PC-3 (cell line): ENCODE measurements around the gene GUCY2D. TPM values are rescaled to one million over a fixed set of nuclear protein-coding genes. Genes with fewer than 3 reads are reported as not detected.

ENCODE experiments used
- ATAC-seq: fragments of 200-7000 bp; cut with Tn5 transposase; 2 replicates; pipeline ENCODE4 v1.9.1; 2020; ENCODE audit warnings: mild to moderate bottlenecking, moderate library complexity
- BruUV-seq: library from RNA; stranded (reverse); fragments of 400-500 nt; replicated peaks from 2 replicates; lab custom pipeline; 2021; lab: Mats Ljungman, UMichigan
- CTCF ChIA-PET: fragments of 300-600 bp; sonication (Branson Sonifier 250); formaldehyde crosslinking; loops from one replicate; lab custom pipeline; 2022; ENCODE audit warnings: antibody characterized with exemption; lab: Charles Lee
- POLR2A ChIA-PET: fragments of 300-600 bp; sonication (Branson Sonifier 250); formaldehyde crosslinking; loops from one replicate; lab custom pipeline; 2022; ENCODE audit warnings: antibody characterized with exemption; ENCODE audit not compliant: unreplicated experiment; lab: Charles Lee
- DNase-seq: peaks from one replicate; pipeline ENCODE4 v3.0.0-alpha.2; 2015
- H2AFZ ChIP-seq: fragments of 300-600 bp; sonication (generic); 2 replicates; pipeline ENCODE4 v1.6.0; 2016; ENCODE audit warnings: antibody characterized with exemption, low read length
- H3F3A ChIP-seq: fragments of 300-600 bp; sonication (generic); one replicate; pipeline ENCODE4 v1.6.0; 2017; ENCODE audit warnings: antibody characterized with exemption, low read length, control low read depth, mild to moderate bottlenecking; ENCODE audit not compliant: unreplicated experiment
- H3K27ac ChIP-seq: fragments of 300-600 bp; sonication (generic); 2 replicates; pipeline ENCODE4 v1.5.1; 2016; ENCODE audit warnings: mild to moderate bottlenecking, low read length
- H3K27me3 ChIP-seq: fragments of 300-600 bp; sonication (generic); 2 replicates; pipeline ENCODE4 v1.6.1; 2016; ENCODE audit warnings: low read length, mixed read lengths
- H3K36me3 ChIP-seq: fragments of 300-600 bp; sonication (generic); 2 replicates; pipeline ENCODE4 v1.6.1; 2016; ENCODE audit warnings: low read depth, mixed run types, low read length, mixed read lengths
- H3K4me1 ChIP-seq: fragments of 300-600 bp; sonication (generic); 2 replicates; pipeline ENCODE4 v1.5.1; 2016; ENCODE audit warnings: low read length; ENCODE audit not compliant: insufficient read depth
- H3K4me2 ChIP-seq: fragments of 300-600 bp; sonication (generic); 2 replicates; pipeline ENCODE4 v1.6.0; 2016; ENCODE audit warnings: low read length
- H3K4me3 ChIP-seq: fragments of 300-600 bp; sonication (generic); 2 replicates; pipeline ENCODE4 v1.5.1; 2016; ENCODE audit warnings: mild to moderate bottlenecking, low read length, mixed read lengths
- H3K79me2 ChIP-seq: fragments of 300-600 bp; sonication (generic); 2 replicates; pipeline ENCODE4 v1.6.1; 2017; ENCODE audit warnings: low read length, mixed read lengths
- H3K9ac ChIP-seq: fragments of 300-600 bp; sonication (generic); 2 replicates; pipeline ENCODE4 v1.6.0; 2016; ENCODE audit warnings: mild to moderate bottlenecking, low read length
- H3K9me2 ChIP-seq: fragments of 300-600 bp; sonication (generic); replicated peaks from 2 replicates; pipeline ENCODE4 v1.6.1; 2016; ENCODE audit warnings: mixed run types, low read length, mixed read lengths
- H3K9me3 ChIP-seq: fragments of 300-600 bp; sonication (generic); 2 replicates; pipeline ENCODE4 v1.6.1; 2016; ENCODE audit warnings: low read length, mixed read lengths
- H4K20me1 ChIP-seq: fragments of 300-600 bp; sonication (generic); 2 replicates; pipeline ENCODE4 v1.6.1; 2016; ENCODE audit warnings: low read length, mixed read lengths
- CTCF ChIP-seq: fragments of 300-600 bp; sonication (generic); conservative IDR thresholded peaks from 2 replicates; pipeline ENCODE4 v1.5.1; 2017; ENCODE audit warnings: antibody characterized with exemption, low read depth, mild to moderate bottlenecking, low read length
- EZH2 ChIP-seq: fragments of 300-600 bp; sonication (generic); IDR thresholded peaks from one replicate; pipeline ENCODE4 v1.6.1; 2017; ENCODE audit warnings: antibody characterized with exemption, mild to moderate bottlenecking, low read length; ENCODE audit not compliant: unreplicated experiment
- EZH2phosphoT487 ChIP-seq: fragments of 300-600 bp; sonication (generic); IDR thresholded peaks from 2 replicates; pipeline ENCODE4 v1.6.1; 2018; ENCODE audit warnings: mild to moderate bottlenecking, antibody characterized with exemption, low read length, borderline replicate concordance
- intact Hi-C: fragments of 100-400 bp; cut with micrococcal nuclease; formaldehyde crosslinking; loops from 2 replicates; pipeline ENCODE4 v1.9.0; 2023
- total RNA-seq: library from RNA; depleted of rRNA; stranded (reverse); fragments of >200 nt; gene quantifications from 2 replicates; pipeline ENCODE4 v1.2.3, GENCODE V29; 2014

The GUCY2D gene
- total RNA-seq, 1 experiment from 2014 or later = not detected

GRCh38 chr17:7982666-7983065 is 19.7 kb upstream of the GUCY2D start:
- peak overlapping the region; percentile 61 for H3K27ac ChIP-seq
- H3K9me2 ChIP-seq = no peaks in the 10 kb centered on the region
- ATAC-seq (peak; percentile 83), DNase-seq (peak; percentile 51)
- H3K79me2 ChIP-seq = no peaks in the 10 kb centered on the region
- H3K4me1 ChIP-seq = peaks cover 12% of the 10 kb centered on the region
- intact Hi-C loops = loop anchor here (5.0 kb wide), 1 partner anchor 50 kb away; the partner anchor contains the start of genes CNTROB and TRAPPC1
- H3K4me2 ChIP-seq = peak overlapping the region; percentile 77
- ChIA-PET POLR2A (no interaction called here), CTCF (interaction anchor here (1.0 to 1.3 kb wide), 2 partner anchors 13 to 50 kb away, joined by 3 to 10 read pairs; partner anchors contain the start of genes CNTROB and TRAPPC1)
- BruUV-seq = no TSS peak
- no peaks in the 10 kb centered on the region for H3K36me3 ChIP-seq
- H3F3A ChIP-seq = no peaks in the 10 kb centered on the region
- no peaks in the 10 kb centered on the region for H3K27me3 ChIP-seq
- TF ChIP-seq CTCF (peak; percentile 51; the same call in 1 of the 2 replicates), EZH2 (no peak)
- no peaks in the 10 kb centered on the region for H4K20me1 ChIP-seq
- H3K9me3 ChIP-seq = no peaks in the 10 kb centered on the region
- peak overlapping the region; percentile 57 for H2AFZ ChIP-seq
- no peak overlapping the region for H3K9ac ChIP-seq
- H3K4me3 ChIP-seq = peak overlapping the region; percentile 44

GRCh38 chr17:7984904-7985303 is 17.5 kb upstream of the GUCY2D start:
- Histone ChIP-seq H3K79me2 (no peaks in the 10 kb centered on the region), H3K4me2 (no peak overlapping the region), H4K20me1 (no peaks in the 10 kb centered on the region), H3K27ac (no peak overlapping the region), H3K27me3 (no peaks in the 10 kb centered on the region), H3K9me2 (no peaks in the 10 kb centered on the region), H2AFZ (no peak overlapping the region), H3K4me3 (no peak overlapping the region), H3K36me3 (no peaks in the 10 kb centered on the region), H3F3A (no peaks in the 10 kb centered on the region), H3K9ac (no peak overlapping the region), H3K4me1 (peaks cover 12% of the 10 kb centered on the region), H3K9me3 (no peaks in the 10 kb centered on the region)
- ATAC-seq (no peak), DNase-seq (no peak)
- TF ChIP-seq EZH2 (no peak), CTCF (no peak), EZH2phosphoT487 (no peak)
- no TSS peak for BruUV-seq
- POLR2A ChIA-PET = no interaction called here
- intact Hi-C loops = loop anchor here (5.0 kb wide), 1 partner anchor 53 kb away; the partner anchor contains the start of genes CNTROB and TRAPPC1
- CTCF ChIA-PET = no interaction called here

- H3K4me2 ChIP-seq = no peak overlapping the region
- DNase-seq = no peak
- H3K9me3 ChIP-seq = no peaks in the 10 kb centered on the region
- H3K4me3 ChIP-seq = no peak overlapping the region
- no peak overlapping the region for H2AFZ ChIP-seq
- no TSS peak for BruUV-seq
- no peaks in the 10 kb centered on the region for H3K36me3 ChIP-seq
- CTCF ChIA-PET = no interaction called here
- no peak overlapping the region for H3K27ac ChIP-seq
- no peak overlapping the region for H3K9ac ChIP-seq
- ATAC-seq = no peak
- no peaks in the 10 kb centered on the region for H3K9me2 ChIP-seq
- intact Hi-C loops = no loop called here
- H3K4me1 ChIP-seq = peaks cover 5% of the 10 kb centered on the region
- H3K27me3 ChIP-seq = no peaks in the 10 kb centered on the region
- no peaks in the 10 kb centered on the region for H3K79me2 ChIP-seq
- H4K20me1 ChIP-seq = no peaks in the 10 kb centered on the region
- no peak for TF ChIP-seq EZH2
- TF ChIP-seq EZH2phosphoT487 = no peak
- no peak for TF ChIP-seq CTCF
- H3F3A ChIP-seq = no peaks in the 10 kb centered on the region
- POLR2A ChIA-PET = no interaction called here
Observed at GRCh38 chr17:7987112-7987893, 15.1 kb upstream of the GUCY2D start.
